Muscle layer of duodenum (tissue), 2 donors: Measurements from ENCODE around the gene MT3.

Experiments used
- H3K27ac ChIP-seq: one replicate; pipeline ENCODE4 v1.7.0; 2013; ENCODE audit warnings: mild to moderate bottlenecking, low read length
- H3K27me3 ChIP-seq: one replicate; pipeline ENCODE4 v1.7.0; 2013; ENCODE audit warnings: low read depth, mild to moderate bottlenecking, control low read depth, low read length
- H3K36me3 ChIP-seq, 2 donors: one replicate each; pipeline ENCODE4 v1.7.0; 2013; ENCODE audit warnings: low read length in 2 of 2, control low read depth in 1 of 2, mild to moderate bottlenecking in 1 of 2; ENCODE audit not compliant: insufficient read depth in 2 of 2, control insufficient read depth in 1 of 2
- H3K4me1 ChIP-seq, 2 donors: one replicate each; pipeline ENCODE4 v1.7.0; 2013; ENCODE audit warnings: low read length in 2 of 2, mild to moderate bottlenecking in 2 of 2, control low read depth in 1 of 2, moderate library complexity in 1 of 2; ENCODE audit not compliant: insufficient read depth in 2 of 2, control insufficient read depth in 1 of 2
- H3K4me3 ChIP-seq, 2 donors: one replicate each; pipeline ENCODE4 v1.7.0; 2013; ENCODE audit warnings: low read length in 2 of 2, low read depth in 1 of 2, mild to moderate bottlenecking in 1 of 2
- H3K9me3 ChIP-seq, 2 donors: one replicate each; pipeline ENCODE4 v1.7.0; 2013; ENCODE audit warnings: low read length in 2 of 2, control low read depth in 1 of 2, mild to moderate bottlenecking in 1 of 2; ENCODE audit not compliant: control insufficient read depth in 1 of 2
- donor health status: healthy.

The MT3 gene

DNA sequence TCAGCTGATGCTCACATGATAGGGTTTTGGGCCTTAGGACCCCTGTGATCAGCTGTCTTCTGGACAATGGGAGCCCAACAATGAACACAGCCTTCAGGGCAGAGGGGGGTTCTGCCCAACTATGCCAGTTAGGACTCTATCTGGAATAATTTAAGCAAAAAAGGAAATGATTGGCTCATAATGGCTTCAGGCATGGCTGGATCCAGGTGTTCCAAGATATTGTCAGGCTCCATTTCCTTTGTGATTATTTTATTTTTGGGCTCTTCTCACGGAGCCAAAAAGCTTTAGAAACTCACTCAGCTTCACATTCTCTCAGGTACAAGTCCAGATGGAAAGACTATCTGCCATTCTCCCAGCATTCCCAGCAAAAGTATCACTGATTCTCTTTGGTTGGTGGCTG lies 16.1 kb downstream of the MT3 start:
- Histone ChIP-seq H3K27ac (peak overlapping the region; percentile 95), H3K27me3 (no peaks in the 10 kb centered on the region)

DNA sequence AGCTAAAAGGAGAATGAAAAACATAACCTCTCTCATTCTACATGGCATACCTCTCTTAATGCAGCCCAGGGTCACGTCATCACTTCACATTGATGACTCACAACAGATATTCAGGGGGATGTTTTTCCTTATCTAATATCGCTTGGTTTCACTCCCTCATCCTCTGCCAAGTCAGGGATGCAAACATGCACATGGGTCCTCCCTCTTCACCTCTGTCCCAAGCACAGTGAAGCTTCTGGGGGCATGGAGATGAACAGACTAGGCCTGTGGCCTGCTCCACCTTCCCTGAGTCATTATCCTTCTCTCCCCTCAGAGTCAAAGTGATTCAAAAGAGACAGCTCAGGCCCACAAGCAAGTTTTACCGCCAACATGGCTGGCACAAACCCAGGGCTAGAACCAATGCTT lies 16.7 kb downstream of the MT3 start:
- Histone ChIP-seq H3K4me1 (peaks cover 3 to 4% of the 10 kb centered on the region in 2 donors), H3K27ac (peak overlapping the region; percentile 95)

More for the DNA sequence above, 16.1 kb downstream of the MT3 start:
- peaks cover 3 to 4% of the 10 kb centered on the region in 2 donors for H3K4me1 ChIP-seq
- H3K4me3 ChIP-seq = no peak overlapping the region
- H3K9me3 ChIP-seq = no peaks in the 10 kb centered on the region
- H3K36me3 ChIP-seq = peaks cover 0 to 7% of the 10 kb centered on the region in 2 donors

DNA sequence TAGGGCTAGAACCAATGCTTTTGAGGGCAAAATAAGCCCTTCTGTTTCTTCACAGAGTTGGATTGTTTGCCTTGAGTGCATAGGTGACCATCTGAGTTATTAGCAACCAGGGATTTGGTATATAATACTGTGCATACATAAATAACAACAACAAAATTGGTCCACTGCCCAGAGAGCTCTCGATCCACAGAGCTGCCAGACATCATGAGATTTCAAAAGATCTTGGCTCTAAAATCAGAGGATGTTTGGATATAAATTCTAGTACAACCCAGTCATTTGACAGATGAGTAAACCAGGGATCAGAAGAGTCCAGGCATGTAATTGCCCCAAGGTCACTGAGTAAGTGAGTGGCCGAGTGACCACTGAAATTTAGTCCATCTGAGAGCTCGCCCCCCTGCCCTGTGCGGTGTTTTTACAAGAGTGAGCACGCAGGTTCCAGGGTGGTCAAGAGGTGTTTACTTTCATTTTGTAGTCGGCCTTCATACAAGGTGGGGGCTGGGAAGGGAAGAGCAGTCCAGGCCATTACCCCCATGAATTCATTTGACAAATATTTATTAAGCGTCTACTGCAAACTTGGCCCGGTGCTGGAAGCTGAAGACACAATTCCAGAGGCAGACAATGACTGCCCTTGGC lies 17.3 kb downstream of the MT3 start:
- H3K27me3 ChIP-seq = no peaks in the 10 kb centered on the region
- peaks cover 3 to 9% of the 10 kb centered on the region in 2 donors for H3K4me1 ChIP-seq
- peak overlapping the region in 1 of 2 donors; percentile 12 for H3K4me3 ChIP-seq

More for the DNA sequence above, 16.7 kb downstream of the MT3 start:
- no peaks in the 10 kb centered on the region for H3K27me3 ChIP-seq
- H3K36me3 ChIP-seq = peaks cover 0 to 7% of the 10 kb centered on the region in 2 donors
- H3K9me3 ChIP-seq = no peaks in the 10 kb centered on the region
- no peak overlapping the region for H3K4me3 ChIP-seq

GRCh38 chr16:56607109-56607618 lies 17.8 kb downstream of the MT3 start:
- Histone ChIP-seq H3K4me3 (peak overlapping the region; percentile 50 to 82), H3K27me3 (no peaks in the 10 kb centered on the region), H3K27ac (peak overlapping the region; percentile 95), H3K4me1 (peaks cover 3 to 10% of the 10 kb centered on the region in 2 donors), H3K36me3 (peaks cover 0 to 7% of the 10 kb centered on the region in 2 donors), H3K9me3 (no peaks in the 10 kb centered on the region)

More for the DNA sequence above, 17.3 kb downstream of the MT3 start:
- peaks cover 0 to 7% of the 10 kb centered on the region in 2 donors for H3K36me3 ChIP-seq
- H3K27ac ChIP-seq = peak overlapping the region; percentile 95
- no peaks in the 10 kb centered on the region for H3K9me3 ChIP-seq

- Histone ChIP-seq H3K36me3 (peaks cover 0 to 7% of the 10 kb centered on the region in 2 donors), H3K9me3 (no peaks in the 10 kb centered on the region), H3K27me3 (no peaks in the 10 kb centered on the region), H3K27ac (peak overlapping the region; percentile 95), H3K4me3 (peak overlapping the region; percentile 50 to 82), H3K4me1 (peaks cover 3 to 10% of the 10 kb centered on the region in 2 donors)
These were observed 18.3 kb downstream of the MT3 start for GRCh38 chr16:56607675-56608042.

- peak within 1 kb of the TSS; percentile 96 for H3K27ac ChIP-seq
- H3K36me3 ChIP-seq = peaks cover 0 to 7% of the 10 kb centered on the region in 2 donors
- no peaks in the 10 kb centered on the region for H3K9me3 ChIP-seq
- peaks cover 3 to 10% of the 10 kb centered on the region in 2 donors for H3K4me1 ChIP-seq
- H3K4me3 ChIP-seq = peak within 1 kb of the TSS; percentile 82 to 91
- H3K27me3 ChIP-seq = no peaks in the 10 kb centered on the region
These were observed 18.9 kb downstream of the MT3 start, which contains the start of gene MT2A for GRCh38 chr16:56608043-56608875. TSS of gene MT2A (plus strand) at chr16:56608584. CDS start at chr16:56608656, 72 bp downstream.

DNA sequence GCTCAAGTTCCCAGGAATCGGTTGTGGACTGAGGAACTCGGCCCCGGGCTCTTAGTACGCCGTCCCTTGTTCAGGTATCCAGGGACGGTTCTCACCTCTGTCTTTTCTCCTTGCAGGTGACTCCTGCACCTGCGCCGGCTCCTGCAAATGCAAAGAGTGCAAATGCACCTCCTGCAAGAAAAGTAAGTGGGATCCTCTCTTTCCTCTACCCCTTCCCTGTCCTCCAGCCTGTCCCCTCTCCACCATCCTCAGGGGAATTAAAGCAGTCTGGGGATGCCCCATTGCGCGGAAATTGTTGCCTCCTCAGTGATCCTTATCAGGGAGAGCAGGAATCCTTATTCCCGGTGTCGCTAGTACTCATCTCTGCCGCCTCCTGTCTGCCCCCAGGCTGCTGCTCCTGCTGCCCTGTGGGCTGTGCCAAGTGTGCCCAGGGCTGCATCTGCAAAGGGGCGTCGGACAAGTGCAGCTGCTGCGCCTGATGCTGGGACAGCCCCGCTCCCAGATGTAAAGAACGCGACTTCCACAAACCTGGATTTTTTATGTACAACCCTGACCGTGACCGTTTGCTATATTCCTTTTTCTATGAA lies 19.6 kb downstream of the MT3 start:
- Histone ChIP-seq H3K9me3 (no peaks in the 10 kb centered on the region), H3K36me3 (peaks cover 0 to 7% of the 10 kb centered on the region in 2 donors), H3K4me3 (peak overlapping the region; percentile 82 to 91), H3K4me1 (peaks cover 3 to 10% of the 10 kb centered on the region in 2 donors), H3K27ac (peak overlapping the region; percentile 96), H3K27me3 (no peaks in the 10 kb centered on the region)

- peak overlapping the region; percentile 96 for H3K27ac ChIP-seq
- H3K36me3 ChIP-seq = peaks cover 0 to 7% of the 10 kb centered on the region in 2 donors
- H3K4me1 ChIP-seq = peaks cover 3 to 10% of the 10 kb centered on the region in 2 donors
- H3K27me3 ChIP-seq = no peaks in the 10 kb centered on the region
- no peaks in the 10 kb centered on the region for H3K9me3 ChIP-seq
- H3K4me3 ChIP-seq = peak overlapping the region; percentile 82 to 91
These were observed 20.2 kb downstream of the MT3 start for GRCh38 chr16:56609463-56609921.

DNA sequence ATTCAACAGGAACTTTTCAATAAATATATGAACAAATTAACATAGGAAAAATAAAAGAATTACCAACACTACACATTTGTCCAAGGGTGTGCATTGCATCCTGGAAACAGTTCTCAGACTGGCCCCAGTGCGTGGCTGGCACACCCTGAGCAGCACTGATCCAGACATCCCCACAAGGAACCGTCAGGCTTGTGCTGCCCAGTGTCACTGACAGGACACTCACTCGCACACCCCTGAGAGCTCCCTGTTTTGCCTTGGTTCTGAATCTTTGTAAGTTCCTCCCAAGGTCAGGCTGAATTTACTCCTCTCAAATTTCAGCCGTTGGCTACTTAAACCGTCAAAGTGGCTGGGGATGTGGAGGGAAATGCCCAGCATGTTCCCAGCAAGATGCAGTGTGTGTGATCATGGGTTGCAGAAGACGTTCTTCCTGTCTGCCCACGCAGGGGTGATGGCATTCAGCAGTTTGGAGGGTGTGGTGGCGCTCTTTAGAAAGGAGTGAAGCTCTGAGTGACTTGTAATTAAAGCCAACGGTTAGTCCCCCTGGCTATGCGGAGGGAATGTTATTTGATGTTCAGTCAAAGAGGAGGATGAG lies 20.8 kb downstream of the MT3 start:
- peaks cover 0 to 7% of the 10 kb centered on the region in 2 donors for H3K36me3 ChIP-seq
- no peaks in the 10 kb centered on the region for H3K9me3 ChIP-seq
- peak overlapping the region; percentile 96 for H3K27ac ChIP-seq
- peak overlapping the region; percentile 82 to 91 for H3K4me3 ChIP-seq
- H3K4me1 ChIP-seq = peaks cover 3 to 10% of the 10 kb centered on the region in 2 donors
- no peaks in the 10 kb centered on the region for H3K27me3 ChIP-seq

DNA sequence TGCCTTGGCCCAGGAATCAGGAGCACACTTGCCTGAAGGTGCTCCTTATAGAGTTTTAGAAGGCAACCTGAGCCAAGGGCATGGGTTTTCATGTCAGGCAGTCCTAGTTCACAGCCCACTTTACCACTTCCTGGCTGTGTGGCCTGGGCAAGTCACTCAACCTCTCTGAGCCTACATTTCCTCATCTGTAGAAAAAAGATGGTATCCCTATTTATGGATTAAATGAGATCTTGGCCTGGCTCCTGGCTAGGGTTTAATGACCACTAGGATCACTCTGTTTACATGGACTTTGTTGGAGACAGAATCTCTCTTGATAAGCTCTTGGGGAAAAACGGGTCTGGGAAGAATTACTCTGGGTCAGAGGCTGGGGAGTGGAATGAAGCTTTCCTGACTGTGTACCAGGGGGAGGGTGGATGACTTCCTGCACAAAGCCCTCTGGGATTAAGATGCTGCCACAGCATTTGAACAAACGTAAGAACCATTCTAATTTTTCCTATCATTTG lies 21.3 kb downstream of the MT3 start:
- Histone ChIP-seq H3K9me3 (no peaks in the 10 kb centered on the region), H3K4me1 (peaks cover 3 to 10% of the 10 kb centered on the region in 2 donors), H3K36me3 (peaks cover 0 to 7% of the 10 kb centered on the region in 2 donors), H3K4me3 (peak overlapping the region in 1 of 2 donors; percentile 91), H3K27me3 (no peaks in the 10 kb centered on the region), H3K27ac (peak overlapping the region; percentile 96)
